Tongue (tissue), 2 donors: ENCODE measurements around the gene ENDOV. TPM values are rescaled to one million over a fixed set of nuclear protein-coding genes. Genes with fewer than 3 reads are reported as not detected.

Experiments used
- DNase-seq: peaks from one replicate; pipeline ENCODE4 v3.0.0-alpha.2; 2015
- total RNA-seq: library from RNA; depleted of rRNA; stranded (reverse); fragments of >200 nt; gene quantifications from one replicate; pipeline ENCODE4 v1.2.3, GENCODE V29; 2014

ENDOV gene
- total RNA-seq, 1 donor from 2014 or later = 10.8 TPM

DNA sequence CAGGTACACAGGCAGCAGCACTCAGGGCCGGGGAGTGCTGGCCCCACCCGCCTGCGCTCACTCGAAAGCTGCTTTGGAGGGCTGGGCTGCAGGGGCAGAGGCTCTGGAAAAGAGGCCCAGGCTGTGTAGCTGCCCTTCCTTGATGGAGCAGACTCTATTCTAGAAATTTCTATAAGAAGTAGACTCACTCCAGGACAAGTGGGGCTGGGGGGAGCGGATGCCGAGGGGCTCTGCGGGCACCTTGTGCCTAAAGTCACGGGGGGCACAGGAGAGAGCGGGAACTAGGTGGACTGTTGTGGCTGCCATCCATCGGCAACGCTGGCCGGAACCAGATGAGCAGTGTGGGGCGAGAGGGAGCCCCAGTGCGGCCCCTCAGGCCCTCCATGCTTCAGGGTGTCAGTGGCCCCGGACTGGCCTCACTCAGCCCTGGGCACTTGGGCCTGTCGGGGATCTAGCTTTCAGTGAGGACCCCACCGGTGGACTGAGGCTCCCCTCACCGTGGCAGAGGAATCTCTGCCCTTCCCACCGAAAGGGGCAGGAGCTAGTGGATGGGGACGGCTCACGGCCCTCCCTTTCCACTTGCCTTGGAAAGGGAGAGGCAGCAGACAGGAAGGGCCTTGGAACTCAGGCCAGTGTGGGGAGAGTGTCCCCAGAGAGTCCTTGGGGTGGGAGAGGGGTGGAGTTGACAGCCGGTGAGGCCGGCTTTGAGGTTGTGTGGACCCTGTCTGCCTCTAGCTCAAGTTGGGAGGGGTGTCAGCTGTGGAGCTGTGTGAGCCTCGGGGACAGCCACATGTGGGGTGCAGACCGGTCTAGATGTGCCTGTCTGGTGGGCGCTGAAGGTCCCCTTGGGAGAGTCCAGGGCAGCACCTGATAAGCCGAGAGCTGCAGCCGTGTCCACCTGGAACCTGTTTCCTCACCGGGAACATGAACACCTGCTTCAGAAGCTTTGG, 16.6 kb downstream of the ENDOV start:
- peak; percentile 11 for DNase-seq

DNA sequence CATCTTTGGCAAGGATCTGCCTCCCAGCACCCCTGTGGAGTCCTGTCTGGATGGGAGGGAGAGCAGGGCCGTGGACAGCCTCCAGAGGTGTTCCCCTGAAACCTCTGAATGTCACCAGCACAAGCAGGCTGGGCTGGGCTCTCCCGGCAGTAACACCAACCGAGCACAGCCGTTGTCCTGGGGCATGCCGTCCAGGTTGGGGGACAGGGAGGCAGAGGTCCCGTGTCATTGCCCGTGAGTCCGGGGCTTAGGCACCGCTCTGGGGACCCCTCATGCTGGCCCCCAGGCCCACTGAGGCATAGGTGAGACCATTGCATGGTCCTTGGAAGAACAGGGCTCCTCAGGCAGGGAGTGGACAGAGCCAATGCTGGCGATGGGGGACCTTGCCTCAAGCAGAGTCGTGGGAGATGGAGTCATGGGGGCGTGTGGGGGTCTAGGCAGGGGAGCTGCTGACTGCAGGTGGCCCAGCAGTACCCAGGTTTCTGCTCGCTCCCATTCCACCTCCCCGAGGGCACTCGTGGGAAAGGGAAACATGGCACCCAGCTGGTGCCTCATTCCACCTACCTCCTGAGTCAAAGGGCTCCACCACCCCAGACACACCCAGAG, 17.5 kb downstream of the ENDOV start:
- no peak for DNase-seq

DNA sequence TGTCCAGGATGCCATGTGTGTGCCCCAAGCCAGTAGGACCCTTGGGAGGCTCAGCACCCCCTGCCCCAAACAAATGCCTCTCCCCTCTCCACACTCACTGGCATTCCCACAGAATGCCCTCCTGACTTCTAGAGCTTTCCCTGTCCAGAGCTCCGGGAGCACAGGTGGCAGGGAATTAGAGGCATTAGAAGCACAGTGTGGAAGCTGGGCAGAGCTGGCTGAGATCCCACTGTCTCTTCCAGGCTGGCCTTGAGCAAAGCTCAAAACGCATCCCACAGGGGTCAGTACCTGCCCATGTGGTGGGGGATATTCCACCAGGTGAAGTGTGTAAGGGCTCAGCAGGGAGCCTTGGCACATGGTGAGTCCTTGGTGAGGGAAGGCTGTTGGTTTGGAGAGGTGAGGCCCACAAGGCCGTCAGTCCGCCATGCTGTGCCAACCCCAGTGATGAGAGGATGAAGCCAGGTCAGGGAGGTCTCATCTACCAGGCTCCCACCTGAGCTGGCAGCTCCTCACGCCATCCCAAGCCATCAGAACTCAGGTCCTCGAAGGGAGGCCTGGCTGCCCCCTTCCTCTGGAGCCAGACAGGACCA, 18.1 kb downstream of the ENDOV start:
- DNase-seq = no peak

DNA sequence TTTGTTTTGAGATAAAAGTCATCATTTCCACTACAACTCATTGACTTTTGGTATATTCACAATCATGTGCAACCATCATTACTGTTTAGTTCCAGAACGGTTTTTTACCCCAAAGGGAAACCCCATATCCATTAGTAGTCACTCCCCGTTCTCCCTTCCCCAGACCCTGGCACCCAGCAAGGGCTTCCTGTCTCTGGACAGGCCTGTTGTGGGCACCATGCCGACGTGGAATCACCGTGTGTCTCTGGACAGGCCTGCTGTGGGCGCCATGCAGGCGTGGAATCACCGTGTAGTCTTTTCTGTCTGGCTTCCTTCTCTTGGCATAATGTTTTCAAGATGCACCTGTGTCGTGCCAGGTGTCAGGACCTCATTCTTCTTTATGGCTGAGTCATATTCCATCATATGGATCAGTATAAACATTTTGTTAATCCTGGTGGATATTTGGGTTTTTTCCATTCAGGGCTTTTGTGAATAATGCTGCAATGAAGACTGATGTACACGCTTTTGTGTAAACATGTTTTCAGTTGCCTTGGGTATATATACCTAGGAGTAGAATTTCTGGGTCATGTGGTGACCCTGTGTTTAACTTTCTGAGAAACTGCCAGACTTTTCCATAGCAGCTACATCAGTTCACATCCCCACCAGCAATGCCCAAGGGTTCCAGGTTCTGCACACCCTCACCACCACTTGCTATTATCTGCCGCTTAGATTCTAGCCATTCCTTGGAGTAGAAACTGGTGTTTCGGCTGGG, 19.1 kb downstream of the ENDOV start:
- DNase-seq = no peak

DNA sequence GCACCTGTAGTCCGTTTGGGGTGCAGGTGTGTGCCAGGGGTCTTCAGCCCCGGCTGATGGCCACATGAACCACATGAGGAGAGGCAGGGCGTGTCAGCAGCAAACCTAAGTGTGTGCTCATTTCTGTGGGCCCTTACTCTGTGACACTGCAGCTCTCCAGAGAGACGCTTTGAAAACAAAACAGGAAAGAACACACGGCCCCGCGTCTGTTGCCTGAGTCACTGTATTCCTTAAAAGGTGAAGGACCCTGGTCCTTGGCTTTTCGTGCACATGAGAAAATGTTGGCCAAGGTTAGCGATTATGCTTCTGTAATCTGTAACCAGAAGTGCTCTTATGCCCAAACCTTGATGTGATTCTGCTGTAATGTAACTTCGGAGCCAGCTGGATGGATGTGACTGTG, 22.6 kb downstream of the ENDOV start:
- DNase-seq = no peak

DNA sequence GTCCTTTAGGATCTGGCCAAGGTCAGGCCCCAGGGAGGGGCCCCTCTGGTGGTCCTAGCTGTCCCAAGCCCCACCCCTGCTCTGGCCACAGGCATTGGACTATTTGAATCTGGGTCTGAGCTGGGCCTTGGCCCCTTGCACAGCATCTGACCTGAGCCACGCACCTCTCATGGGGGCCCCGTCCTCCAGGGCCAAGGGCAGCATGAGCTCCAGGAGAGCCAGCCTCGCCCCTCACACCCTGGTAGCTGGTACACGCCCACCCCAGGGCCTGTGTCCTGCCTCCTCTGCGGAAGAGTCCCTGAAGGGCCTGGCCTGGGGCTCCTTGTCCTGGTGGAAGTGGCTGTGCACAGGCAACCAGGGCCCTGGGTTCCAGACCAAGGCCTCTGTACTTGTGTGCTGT, 23.8 kb downstream of the ENDOV start:
- DNase-seq = no peak

DNA sequence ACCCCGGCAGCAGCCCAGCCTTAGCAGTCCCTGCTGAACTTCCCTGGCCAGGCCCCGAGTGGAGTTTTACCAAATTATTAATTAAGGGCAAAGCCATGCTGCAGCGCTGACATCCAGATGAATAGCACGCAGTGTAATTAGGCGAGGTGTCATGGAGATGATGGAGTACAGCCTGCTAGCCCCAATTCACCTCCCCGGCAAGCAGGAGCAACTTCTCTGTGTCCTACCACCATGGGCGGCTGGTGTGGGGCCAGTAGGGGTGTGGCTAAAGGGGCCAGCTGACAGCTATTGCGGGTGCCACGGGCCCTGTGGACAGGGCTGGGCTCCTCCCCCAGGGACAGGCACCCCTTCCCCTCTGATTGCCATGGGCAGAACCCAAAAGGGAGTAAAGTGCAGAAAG, 24.5 kb downstream of the ENDOV start:
- no peak for DNase-seq

DNA sequence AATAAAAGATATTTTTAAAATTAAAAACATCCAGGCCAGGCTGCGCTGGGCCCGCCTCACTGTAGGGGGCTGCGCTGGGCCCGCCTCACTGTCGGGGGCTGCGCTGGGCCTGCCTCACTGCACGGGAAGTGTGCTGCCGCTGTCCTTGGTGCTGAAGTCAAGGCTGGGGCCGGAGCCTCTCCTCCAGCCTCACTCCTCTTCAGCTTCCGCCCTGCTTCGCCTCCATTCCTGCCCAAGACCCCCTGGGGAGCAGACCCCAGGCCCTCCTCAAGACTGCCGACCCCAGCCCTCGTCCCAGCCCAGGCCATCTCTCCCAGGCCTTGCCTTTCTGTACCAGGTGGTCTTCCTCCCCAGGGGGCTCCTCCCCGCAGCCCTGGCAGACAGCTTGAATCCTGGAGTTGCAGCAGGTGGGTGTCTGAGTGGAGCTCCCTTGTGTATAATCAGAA, 26.2 kb downstream of the ENDOV start:
- peak; percentile 89 for DNase-seq

DNA sequence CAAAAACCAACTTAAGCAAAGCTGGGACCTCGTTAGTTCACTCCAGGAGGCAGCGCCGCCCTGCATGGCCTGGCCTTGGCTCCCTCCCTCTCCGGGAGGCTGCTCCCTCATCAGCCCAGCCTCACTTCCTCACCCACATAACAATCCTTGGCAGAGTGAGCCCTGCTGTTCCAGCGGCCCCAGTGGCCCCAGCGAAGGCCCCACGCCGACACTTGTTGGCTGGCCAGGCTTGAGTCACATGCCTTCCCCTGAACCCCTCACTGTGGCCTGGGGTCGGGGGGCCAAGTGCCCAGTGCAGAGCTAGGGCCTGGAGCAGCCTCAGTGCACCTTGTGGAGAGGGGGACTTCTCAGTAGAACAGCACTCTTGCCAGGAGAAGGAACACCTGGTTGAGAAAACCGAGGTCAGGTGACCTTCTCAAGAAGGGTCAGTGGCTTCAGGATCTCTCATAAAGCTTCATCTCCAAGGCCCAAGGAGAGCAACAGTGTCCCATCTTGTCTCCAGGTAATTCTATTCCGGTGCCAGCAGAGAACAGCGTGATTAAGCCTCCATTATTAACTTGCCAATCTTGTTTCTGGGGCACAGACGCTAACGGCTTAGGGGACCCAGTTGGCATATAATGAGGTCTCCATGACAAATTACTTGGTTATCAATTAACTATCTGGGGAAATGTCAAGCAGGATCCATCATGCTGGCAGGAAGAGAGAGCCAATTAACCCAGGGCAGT, 26.8 kb downstream of the ENDOV start:
- no peak for DNase-seq

DNA sequence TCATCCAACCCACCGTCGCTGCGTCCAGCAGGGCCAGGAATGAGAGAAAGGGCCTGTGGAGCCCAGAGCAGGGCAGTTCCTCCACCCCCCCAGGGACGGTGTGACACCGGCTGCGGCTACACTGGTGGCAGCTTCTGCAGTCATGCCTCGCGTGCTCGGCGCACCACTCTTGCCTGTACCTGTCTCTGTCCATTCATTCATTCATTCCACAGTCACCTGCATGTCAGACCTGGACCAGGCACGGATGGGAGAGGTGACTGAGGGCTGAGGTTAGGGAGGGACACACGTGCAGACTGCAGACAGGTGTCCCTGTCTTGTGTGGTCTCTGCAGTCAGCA, 27.3 kb downstream of the ENDOV start:
- no peak for DNase-seq

DNA sequence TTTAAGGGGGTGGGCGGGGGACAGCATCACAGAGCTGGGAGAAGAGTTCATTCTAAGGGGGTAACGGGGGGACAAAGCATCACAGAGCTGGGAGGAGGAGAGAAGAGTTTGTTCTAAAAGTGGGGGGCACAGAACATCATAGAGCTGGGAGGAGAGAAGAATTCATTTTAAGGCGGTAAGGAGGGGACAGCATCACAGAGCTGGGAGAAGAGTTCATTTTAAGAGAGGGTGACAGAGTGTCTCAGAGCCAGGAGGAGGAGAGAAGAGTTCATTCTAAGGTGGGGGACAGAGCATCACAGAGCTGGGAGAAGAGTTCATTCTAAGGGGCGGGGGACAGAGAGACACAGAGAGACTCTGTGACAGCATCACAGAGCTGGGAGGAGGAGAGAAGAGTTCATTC, 27.8 kb downstream of the ENDOV start:
- DNase-seq = no peak

DNA sequence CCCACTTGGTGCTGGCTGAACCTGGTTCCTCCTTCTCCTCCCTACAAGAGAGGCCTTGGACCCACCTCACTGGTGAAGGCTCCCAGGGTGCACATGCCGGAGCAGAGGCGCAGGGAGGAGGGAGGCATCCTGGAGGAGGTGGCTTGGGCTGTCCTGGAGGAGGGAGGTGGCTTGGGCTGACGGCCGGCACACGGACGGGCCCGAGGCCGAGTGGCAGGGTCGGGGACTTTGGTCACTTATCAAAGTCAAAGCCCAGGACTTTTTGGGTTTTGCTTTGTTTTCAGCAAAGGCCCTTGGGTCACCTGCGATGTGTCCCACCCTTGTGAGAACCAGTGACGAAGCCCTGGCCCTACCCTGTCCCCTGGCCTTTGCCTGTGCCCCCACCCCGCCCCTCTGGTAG, 28.5 kb downstream of the ENDOV start:
- DNase-seq = no peak

DNA sequence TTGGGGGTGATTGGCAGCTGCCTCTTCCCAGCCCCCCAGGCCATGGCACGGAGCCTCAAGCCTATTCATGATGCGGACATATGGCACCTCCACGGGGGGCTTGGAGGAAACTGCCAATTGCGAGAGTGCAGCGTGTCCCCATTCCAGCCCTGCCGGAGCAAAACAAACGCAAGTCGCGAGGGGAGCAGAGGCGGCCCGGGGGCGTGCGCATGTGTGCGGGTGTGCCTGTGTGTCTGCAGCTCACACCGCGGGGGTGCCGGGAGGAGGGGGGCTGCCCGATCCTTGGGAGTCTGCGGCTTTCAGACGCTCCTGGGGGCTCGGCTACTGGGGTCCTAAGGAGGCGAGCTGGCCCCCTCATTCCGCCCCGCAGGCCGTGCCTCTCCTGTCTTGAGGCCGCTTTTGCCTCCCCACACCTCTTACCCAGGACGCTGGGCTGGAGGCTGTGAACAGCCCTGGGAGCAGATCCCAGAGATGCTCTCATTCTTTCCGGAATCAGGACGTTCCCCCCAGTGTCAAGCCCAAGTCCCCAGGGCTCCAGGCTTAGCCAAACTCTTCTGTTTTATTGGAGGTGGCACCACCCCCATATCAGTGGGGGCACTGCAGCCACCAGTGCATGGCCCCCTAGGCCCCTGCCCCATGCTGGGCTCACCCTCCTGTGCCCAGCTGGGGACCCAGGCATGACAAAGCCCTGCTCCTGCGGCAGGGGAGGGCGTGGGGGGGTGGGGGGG, 29.1 kb downstream of the ENDOV start:
- DNase-seq = no peak

DNA sequence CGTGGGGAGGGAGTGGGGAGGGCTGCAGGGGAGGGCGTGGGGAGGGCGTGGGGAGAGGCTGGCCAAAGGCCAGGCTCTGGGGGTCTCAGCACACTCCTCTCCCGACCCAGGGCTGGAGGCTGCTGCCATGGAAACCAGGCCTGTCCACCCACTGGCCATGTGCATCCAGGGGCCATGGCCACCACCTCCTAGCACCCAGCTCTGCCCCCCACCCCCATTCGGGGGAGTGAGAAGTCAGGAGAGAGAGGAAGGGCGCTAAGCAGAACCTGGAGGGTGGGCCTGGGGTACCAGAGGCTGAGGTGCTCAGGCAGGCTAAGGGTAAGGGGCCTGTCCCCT, 29.6 kb downstream of the ENDOV start:
- DNase-seq = no peak

DNA sequence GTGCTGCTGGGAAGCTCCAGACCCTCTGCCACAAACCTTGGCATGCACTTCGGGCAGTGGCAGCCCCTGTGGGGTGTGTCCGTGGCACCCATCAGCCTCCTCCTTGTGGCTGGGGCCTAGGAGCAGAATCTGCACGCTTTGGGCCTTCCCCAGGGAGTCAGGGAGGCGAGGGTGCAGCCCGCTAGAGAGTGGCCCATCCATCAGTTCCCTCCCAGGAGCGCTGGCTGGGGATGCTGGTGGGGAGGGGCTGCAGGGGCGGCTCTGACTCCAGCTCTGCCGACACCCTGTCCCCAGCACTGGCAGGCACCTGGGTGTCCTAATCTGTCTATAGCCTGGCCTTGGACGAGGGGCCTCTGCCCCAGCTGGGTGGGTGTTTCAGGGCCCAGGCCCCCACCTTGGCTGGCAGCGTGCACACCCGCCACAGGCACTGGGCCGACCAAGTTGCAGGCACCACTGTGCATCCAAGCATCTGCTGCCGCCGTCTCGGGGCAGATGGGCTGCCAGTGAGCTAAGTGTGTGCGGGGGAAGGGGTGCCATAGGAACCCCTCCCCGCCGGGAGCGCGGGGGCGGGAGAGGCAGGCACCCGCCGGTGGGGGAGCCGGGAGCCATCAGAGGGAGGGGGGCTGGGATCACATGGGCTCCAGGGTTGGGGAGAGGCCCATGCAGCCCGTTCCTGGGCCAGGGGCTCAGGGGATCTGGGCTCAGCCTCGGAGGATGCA, 30.2 kb downstream of the ENDOV start:
- no peak for DNase-seq

DNA sequence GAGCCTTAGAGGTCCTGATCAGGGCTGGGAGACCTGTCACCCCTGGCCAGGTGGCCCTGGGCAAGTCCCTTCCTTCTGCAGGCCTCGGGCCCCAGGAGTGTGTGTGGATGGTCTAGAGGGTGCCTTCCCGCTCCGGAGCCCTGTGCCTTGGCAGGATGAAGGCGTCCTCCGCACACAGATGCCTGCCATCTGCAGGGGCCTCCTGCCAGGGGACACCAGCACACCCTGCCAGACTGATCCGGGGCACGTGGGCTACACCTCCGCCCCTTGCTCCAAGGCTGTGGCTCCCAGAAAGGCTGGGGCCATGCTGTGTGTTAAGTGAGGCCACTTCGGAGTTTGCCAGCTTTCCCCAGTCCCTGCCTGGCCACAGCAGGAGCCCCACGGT, 30.8 kb downstream of the ENDOV start:
- DNase-seq = no peak

DNA sequence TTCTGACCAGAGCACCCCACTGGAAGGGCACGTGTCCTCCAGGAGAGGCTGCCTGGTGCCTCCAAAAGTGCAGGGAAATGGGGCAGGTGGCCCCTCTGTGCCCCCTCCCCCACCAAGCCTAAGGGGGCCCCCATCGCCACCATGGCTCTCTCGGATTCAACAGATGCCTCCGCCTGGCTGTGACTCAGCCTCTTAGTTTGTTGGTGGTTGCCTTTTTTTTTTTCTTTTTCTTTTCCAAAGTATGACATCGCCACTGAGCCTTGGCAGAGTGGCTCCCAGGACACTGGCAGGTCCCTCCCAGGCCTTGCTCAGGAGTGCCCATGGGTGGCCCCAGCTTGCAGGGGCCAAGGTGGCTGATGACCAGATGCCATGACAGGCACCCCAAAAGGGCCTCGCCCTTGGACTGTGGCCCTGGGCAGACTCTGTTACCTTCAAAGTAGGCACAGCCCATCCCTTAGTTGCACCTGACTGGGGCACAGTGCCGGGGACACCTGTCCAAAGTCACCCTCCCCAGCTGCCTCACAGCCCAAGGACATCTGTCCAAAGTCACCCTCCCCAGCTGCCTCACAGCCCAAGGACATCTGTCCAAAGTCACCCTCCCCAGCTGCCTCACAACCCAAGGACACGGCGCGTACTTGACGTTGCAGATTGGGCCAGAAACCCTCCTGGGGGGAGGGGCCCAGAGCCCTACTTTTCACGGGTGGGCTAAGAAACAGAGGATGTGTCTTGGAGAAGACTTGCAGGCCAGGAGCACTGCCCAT, 31.9 kb downstream of the ENDOV start:
- no peak for DNase-seq

DNA sequence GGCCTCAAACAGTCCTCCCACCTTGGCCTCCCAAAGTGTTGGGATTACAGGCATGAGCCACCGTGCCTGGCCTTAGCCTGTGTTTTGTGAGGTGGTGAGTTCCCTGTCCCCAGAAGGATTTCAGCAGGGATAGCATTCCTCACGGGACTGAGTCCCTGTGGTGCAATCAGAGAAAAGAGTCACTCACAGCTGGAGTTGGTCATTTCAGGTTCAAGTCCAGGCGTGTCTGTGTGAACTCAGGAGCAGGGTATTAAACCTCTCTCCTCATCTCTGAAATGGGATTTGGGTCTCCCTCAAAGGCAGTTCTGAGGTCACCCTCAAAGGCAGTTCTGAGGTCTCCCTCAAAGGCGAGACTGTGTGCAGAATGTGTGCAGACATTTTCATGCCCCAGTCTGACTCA, 32.8 kb downstream of the ENDOV start:
- DNase-seq = no peak

DNA sequence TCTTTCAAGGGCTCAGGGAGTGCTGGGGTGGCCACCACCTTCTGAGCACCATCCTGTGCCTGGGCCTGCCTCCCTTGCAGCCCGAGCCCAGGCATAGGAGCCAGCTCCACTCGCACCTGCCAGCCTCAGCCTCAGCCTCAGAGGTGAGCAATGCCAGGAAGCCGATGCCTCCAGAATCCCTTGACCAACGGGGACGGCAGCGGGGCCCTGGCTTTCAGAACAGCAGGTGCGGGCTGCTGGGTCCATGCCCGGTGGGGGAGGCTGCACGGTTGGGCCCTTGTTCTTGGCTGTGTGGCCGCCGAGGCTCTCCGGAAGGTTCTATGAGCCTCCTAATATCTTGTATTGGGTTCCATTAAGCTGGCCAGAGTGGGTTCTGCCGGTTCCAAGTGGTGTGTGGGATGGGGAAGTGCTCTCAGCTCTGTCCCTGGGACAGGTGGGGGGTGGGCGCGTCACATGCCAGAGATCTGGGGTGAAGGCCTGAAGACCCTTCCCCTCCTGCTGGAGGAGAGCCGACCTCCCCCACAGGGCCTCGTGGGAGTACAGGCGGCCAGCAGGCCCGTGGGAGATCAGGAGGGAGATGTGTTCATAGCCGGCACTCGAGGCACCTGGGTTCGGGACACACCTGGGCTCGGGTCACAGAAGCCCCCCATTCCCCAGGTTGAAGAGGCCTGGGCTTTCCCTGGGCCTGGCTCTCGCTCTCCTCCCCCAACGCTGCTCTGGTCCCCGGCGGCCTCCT, 34.4 kb downstream of the ENDOV start:
- no peak for DNase-seq
